Measurements from ENCODE around the gene MYO1A. TPM values are rescaled to one million over a fixed set of nuclear protein-coding genes. Genes with fewer than 3 reads are reported as not detected.

Gene MYO1A
- total RNA-seq, 4 donors from 2014 or later: 0.56 to 1.2 TPM; not detected in 2

GRCh38 chr12:56996793-56997545, 53.0 kb downstream of the MYO1A start:
- ATAC-seq: no peak
- no peak for TF ChIP-seq POLR2A (IDR thresholded peaks at IDR 0.05)
- TF ChIP-seq CTCF (IDR thresholded peaks at IDR 0.05 in 4 of 5, conservative IDR thresholded peaks at IDR 0.05 in 1 of 5): no peak
- intact Hi-C loops (cut with DNase I; ENCODE audit: low total_unique reads): no loop called here

GRCh38 chr12:56995930-56996496, 53.9 kb downstream of the MYO1A start:
- Histone ChIP-seq H3K27ac (no peak overlapping the region), H3K9me3 (no peaks in the 10 kb centered on the region), H3K4me3 (no peak overlapping the region), H3K27me3 (no peaks in the 10 kb centered on the region), H3K36me3 (peaks cover 0 to 20% of the 10 kb centered on the region in 2 donors), H3K4me1 (peaks cover under 1 to 3% of the 10 kb centered on the region in 2 donors)
- no peak for TF ChIP-seq POLR2A (IDR thresholded peaks at IDR 0.05)
- TF ChIP-seq CTCF (IDR thresholded peaks at IDR 0.05 in 4 of 5, conservative IDR thresholded peaks at IDR 0.05 in 1 of 5): no peak
- ATAC-seq: no peak
- DNase-seq: no peak
- in situ Hi-C loops (cut with MboI; ENCODE audit: low sequenced_read_pairs in 4 of 4) (no loop called here), intact Hi-C loops (cut with DNase I; ENCODE audit: low total_unique reads) (no loop called here)

More at GRCh38 chr12:56996793-56997545, 53.0 kb downstream of the MYO1A start:
- in situ Hi-C loops (cut with MboI; ENCODE audit: low sequenced_read_pairs in 4 of 4): no loop called here
- no peak for DNase-seq
- H3K27ac ChIP-seq: no peak overlapping the region
- H3K36me3 ChIP-seq: peaks cover 0 to 24% of the 10 kb centered on the region in 2 donors
- no peak overlapping the region for H3K4me3 ChIP-seq
- peaks cover 4 to 5% of the 10 kb centered on the region in 2 donors for H3K4me1 ChIP-seq
- H3K27me3 ChIP-seq: no peaks in the 10 kb centered on the region
- no peaks in the 10 kb centered on the region for H3K9me3 ChIP-seq

GRCh38 chr12:56995201-56995929, 54.6 kb downstream of the MYO1A start:
- H3K27ac ChIP-seq: no peak overlapping the region
- peaks cover 0 to 3% of the 10 kb centered on the region in 2 donors for H3K4me1 ChIP-seq
- in situ Hi-C loops (cut with MboI; ENCODE audit: low sequenced_read_pairs in 4 of 4): no loop called here
- no peak overlapping the region for H3K4me3 ChIP-seq
- DNase-seq (no peak), ATAC-seq (no peak)
- TF ChIP-seq CTCF (IDR thresholded peaks at IDR 0.05 in 4 of 5, conservative IDR thresholded peaks at IDR 0.05 in 1 of 5): no peak
- TF ChIP-seq POLR2A (IDR thresholded peaks at IDR 0.05): no peak
- intact Hi-C loops (cut with DNase I; ENCODE audit: low total_unique reads): no loop called here
- H3K36me3 ChIP-seq: peaks cover 0 to 20% of the 10 kb centered on the region in 2 donors
- H3K27me3 ChIP-seq: no peaks in the 10 kb centered on the region
- H3K9me3 ChIP-seq: no peaks in the 10 kb centered on the region

GRCh38 chr12:56994231-56994746, 55.6 kb downstream of the MYO1A start:
- intact Hi-C loops (cut with DNase I; ENCODE audit: low total_unique reads) (no loop called here), in situ Hi-C loops (cut with MboI; ENCODE audit: low sequenced_read_pairs in 4 of 4) (no loop called here)
- ATAC-seq (no peak), DNase-seq (no peak)
- no peak overlapping the region for H3K4me3 ChIP-seq
- H3K9me3 ChIP-seq: no peaks in the 10 kb centered on the region
- H3K4me1 ChIP-seq: peaks cover 0 to 3% of the 10 kb centered on the region in 2 donors
- peaks cover 0 to 20% of the 10 kb centered on the region in 2 donors for H3K36me3 ChIP-seq
- TF ChIP-seq POLR2A (IDR thresholded peaks at IDR 0.05) (no peak), CTCF (IDR thresholded peaks at IDR 0.05 in 4 of 5, conservative IDR thresholded peaks at IDR 0.05 in 1 of 5) (no peak)
- no peaks in the 10 kb centered on the region for H3K27me3 ChIP-seq
- H3K27ac ChIP-seq: no peak overlapping the region

All from gastrocnemius medialis (tissue), 4 donors.